Lung (tissue), 12 donors: ENCODE measurements around the gene WDFY1. TPM values are rescaled to one million over a fixed set of nuclear protein-coding genes. Genes with fewer than 3 reads are reported as not detected.

Experiments used
- ATAC-seq: fragments of 200-7000 bp; cut with Tn5 transposase; one replicate; pipeline ENCODE4 v1.9.1; 2020; ENCODE audit warnings: moderate number of reproducible peaks; ENCODE audit not compliant: insufficient read depth, low FRiP score
- DNase-seq, 3 donors: peaks; one replicate each; pipeline ENCODE4 v3.0.0-alpha.2; 2013 to 2017
- H3K27ac ChIP-seq, 2 donors: one replicate each; pipeline ENCODE4 v1.5.1; 2013; ENCODE audit warnings: mild to moderate bottlenecking in 2 of 2, moderate library complexity in 2 of 2, control low read depth in 1 of 2, inconsistent platforms in 1 of 2, low read depth in 1 of 2, low read length in 1 of 2
- H3K27me3 ChIP-seq, 3 donors: one replicate each; pipeline ENCODE4 v1.5.1; 2013; ENCODE audit warnings: low read length in 2 of 3; ENCODE audit not compliant: control insufficient read depth in 3 of 3, insufficient read depth in 3 of 3
- H3K36me3 ChIP-seq, 4 donors: one replicate each; pipeline ENCODE4 v1.5.1; 2013; ENCODE audit warnings: low read length in 4 of 4, mild to moderate bottlenecking in 1 of 4, moderate library complexity in 1 of 4; ENCODE audit not compliant: control insufficient read depth in 4 of 4, insufficient read depth in 4 of 4
- H3K4me1 ChIP-seq, 5 donors: one replicate each; pipeline ENCODE4 v1.5.1; 2013; ENCODE audit warnings: low read length in 5 of 5, mild to moderate bottlenecking in 2 of 5, moderate library complexity in 1 of 5; ENCODE audit not compliant: control insufficient read depth in 5 of 5, insufficient read depth in 5 of 5
- H3K4me3 ChIP-seq: one replicate; pipeline ENCODE4 v1.5.1; 2013; ENCODE audit warnings: mild to moderate bottlenecking, control low read depth, moderate library complexity
- H3K9ac ChIP-seq, 2 donors: one replicate each; pipeline ENCODE4 v1.5.1; 2013; ENCODE audit warnings: low read length in 2 of 2, control low read depth in 1 of 2; ENCODE audit not compliant: insufficient read depth in 1 of 2
- H3K9me3 ChIP-seq, 4 donors: one replicate each; pipeline ENCODE4 v1.5.1; 2013; ENCODE audit warnings: low read length in 3 of 4, mild to moderate bottlenecking in 1 of 4, moderate library complexity in 1 of 4; ENCODE audit not compliant: control insufficient read depth in 4 of 4, insufficient read depth in 3 of 4
- CTCF ChIP-seq: IDR thresholded peaks from 2 replicates; pipeline ENCODE4 v1.5.1; 2012; ENCODE audit warnings: mild to moderate bottlenecking; ENCODE audit errors: control extremely low read depth, extremely low read depth
- WGBS, 2 donors: extraction: QIAGEN DNeasy Blood & Tissue Kit; methylation state at CpG; one replicate each; pipeline ENCODE4 v1.1.7; 2013; 5-methylcytosine and 5-hydroxymethylcytosine counted together
- polyA plus RNA-seq, 2 donors: library from polyadenylated mRNA; stranded (reverse); fragments of 200-250 nt; gene quantifications; one replicate each; pipeline ENCODE4 v1.2.1, GENCODE V29; 2013
- total RNA-seq, 2 donors: library from RNA; depleted of rRNA in 1 of 2; stranded (reverse); fragments of >200 nt in 1 of 2; gene quantifications; one replicate each; pipeline ENCODE4 v1.2.1, GENCODE V29; 2014 to 2021
- donor health status: control.
- donor health status: control.
- donor health status: Bipolar disorder and iron deficiency.
- donor health status: healthy.
- donor health status: DM: yes; HTN: yes; CAD: no.

WDFY1 gene
- total and polyA plus RNA-seq, 4 donors, result 14.5 to 90.9 (median 30.8) TPM

- ATAC-seq, result no peak
- Histone ChIP-seq H3K4me3 (no peak overlapping the region), H3K27me3 (no peaks in the 10 kb centered on the region), H3K9me3 (no peaks in the 10 kb centered on the region), H3K9ac (no peak overlapping the region), H3K36me3 (peaks cover 0 to 4% (median 0%) of the 10 kb centered on the region in 4 donors), H3K27ac (no peak overlapping the region), H3K4me1 (peaks cover 0 to 15% (median 14%) of the 10 kb centered on the region in 5 donors)
- WGBS, 2 donors, result 24 to 34% methylated on average over 4 of the region's 4 CpGs
- no peak for TF ChIP-seq CTCF
- peak in 1 of 3 donors; percentile 25 for DNase-seq
Measured at GRCh38 chr2:223945755-223946154, 620 bp upstream of the WDFY1 start.

GRCh38 chr2:223944166-223944702 lies 901 bp downstream of the WDFY1 start:
- Histone ChIP-seq H3K4me1 (peaks cover 0 to 20% (median 11%) of the 10 kb centered on the region in 5 donors), H3K27ac (peak overlapping the region; percentile 91 to 98), H3K9me3 (no peaks in the 10 kb centered on the region), H3K9ac (peak overlapping the region; percentile 25 to 71), H3K36me3 (peaks cover 0 to 4% (median 0%) of the 10 kb centered on the region in 4 donors), H3K27me3 (no peaks in the 10 kb centered on the region), H3K4me3 (peak overlapping the region; percentile 99)
- TF ChIP-seq CTCF, result no peak
- DNase-seq (peak; percentile 39 to 57 (median 48)), ATAC-seq (peak; percentile 57)
- WGBS, 2 donors, result 0 to 2% methylated on average over 46 of the region's 46 CpGs

GRCh38 chr2:223943561-223944008 lies 1.6 kb downstream of the WDFY1 start:
- TF ChIP-seq CTCF, result no peak
- Histone ChIP-seq H3K4me1 (peaks cover 0 to 22% (median 14%) of the 10 kb centered on the region in 5 donors), H3K27me3 (no peaks in the 10 kb centered on the region), H3K9ac (peak overlapping the region in 1 of 2 donors; percentile 71), H3K4me3 (no peak overlapping the region), H3K36me3 (peaks cover 0 to 4% (median 0%) of the 10 kb centered on the region in 4 donors), H3K27ac (no peak overlapping the region), H3K9me3 (no peaks in the 10 kb centered on the region)
- 27 to 33% methylated on average over 7 of the region's 7 CpGs for WGBS, 2 donors
- peak in 2 of 3 donors; percentile 39 to 49 for DNase-seq
- no peak for ATAC-seq

DNA sequence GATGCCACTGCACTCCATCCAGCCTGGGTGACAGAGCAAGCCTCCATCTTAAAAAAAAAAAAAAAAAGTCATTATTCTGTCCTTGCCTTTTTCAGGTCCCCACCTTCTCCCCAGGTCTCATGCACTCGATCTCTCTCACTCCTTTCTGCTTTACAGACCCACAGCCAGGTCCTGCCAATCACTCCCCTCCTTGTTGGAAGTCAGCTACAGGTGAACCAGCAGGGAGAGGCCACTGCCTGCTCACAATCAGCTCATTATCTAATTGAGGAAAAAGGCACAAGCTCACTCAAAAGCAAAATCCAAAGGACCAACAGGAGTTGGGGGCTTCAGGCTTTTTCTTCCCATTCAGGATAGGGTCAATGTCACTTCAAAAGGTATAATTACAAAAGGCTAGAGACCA lies 2.0 kb downstream of the WDFY1 start:
- ATAC-seq (no peak), DNase-seq (no peak)
- Histone ChIP-seq H3K27ac (peak overlapping the region in 1 of 2 donors; percentile 60), H3K27me3 (no peaks in the 10 kb centered on the region), H3K4me1 (peaks cover 0 to 26% (median 14%) of the 10 kb centered on the region in 5 donors), H3K9me3 (no peaks in the 10 kb centered on the region), H3K4me3 (no peak overlapping the region), H3K9ac (no peak overlapping the region), H3K36me3 (peaks cover 0 to 4% (median 0%) of the 10 kb centered on the region in 4 donors)
- 80 to 83% methylated on average over 1 of the region's 1 CpG for WGBS, 2 donors
- TF ChIP-seq CTCF, result no peak
